Hippocampal formation (tissue), 2 donors: ENCODE results near the gene ACAT2.
"Not testable (repeated sequence)": the region's sequence is repeated elsewhere in the genome, so short reads cannot be mapped to it uniquely, and the experiment has no call there.

Source experiments
- DNase-seq, 2 donors: peaks; one replicate each; lab custom pipeline; 2025; lab: John Stamatoyannopoulos, UW

ACAT2 gene

DNA sequence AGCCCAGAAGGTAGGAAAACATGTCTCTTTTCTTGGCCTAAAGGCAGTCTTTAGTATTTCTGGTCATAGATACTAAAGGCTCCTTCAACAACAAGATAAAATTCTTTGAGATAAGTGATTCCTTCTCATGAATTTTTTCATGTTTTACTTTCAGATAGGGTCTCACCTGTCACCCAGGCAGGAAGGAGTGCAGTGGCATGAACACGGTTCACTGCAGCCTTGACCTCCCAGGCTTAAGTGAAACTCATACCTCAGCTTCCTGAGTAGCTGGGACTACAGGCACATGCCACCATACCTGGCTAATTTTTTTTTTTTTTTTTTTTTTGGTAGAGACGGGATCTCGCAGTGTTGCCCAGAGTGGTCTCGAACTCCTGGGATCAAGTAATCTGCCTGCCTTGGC is 47.3 kb downstream of the ACAT2 start:
- DNase-seq: no peak

DNA sequence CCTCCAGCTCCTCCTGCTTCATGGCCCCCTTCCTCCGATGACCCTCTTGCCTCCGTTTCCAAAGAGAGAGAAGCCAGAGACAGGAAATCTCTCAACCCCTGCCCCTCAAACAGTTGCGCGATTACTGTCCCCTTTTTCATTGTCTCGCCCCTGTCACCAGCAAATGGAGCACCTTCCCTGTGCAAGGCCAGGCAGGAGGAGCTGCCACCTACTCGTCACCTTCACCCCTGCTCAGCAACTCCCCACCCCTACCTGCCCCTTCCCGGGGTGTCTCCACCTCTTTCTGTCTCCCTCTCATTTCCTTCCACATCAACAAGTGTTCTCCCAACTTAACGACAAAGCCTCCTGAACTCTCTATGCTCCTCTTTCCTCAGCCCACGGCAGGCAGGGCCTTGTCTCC is 51.9 kb downstream of the ACAT2 start:
- no peak for DNase-seq

DNA sequence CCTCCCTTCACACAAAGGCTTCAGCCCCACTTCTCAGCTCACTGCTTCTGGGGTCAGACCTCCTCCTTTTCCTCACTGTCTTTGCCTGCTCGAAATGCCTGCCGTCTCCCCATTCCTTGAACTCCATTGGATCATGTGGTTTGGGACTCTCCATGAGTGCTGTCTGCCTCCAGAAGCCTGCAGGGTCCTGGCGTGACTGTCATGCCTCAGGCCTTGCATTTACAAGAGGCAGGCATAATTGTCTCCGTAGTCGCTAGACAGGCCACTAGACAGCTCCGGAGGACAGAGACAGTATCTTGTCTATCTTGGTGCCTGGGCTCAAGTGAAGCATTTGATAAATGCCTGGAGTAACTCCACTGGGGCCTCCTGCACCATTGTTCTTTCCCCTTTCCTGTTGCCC is 53.6 kb downstream of the ACAT2 start:
- no peak for DNase-seq

DNA sequence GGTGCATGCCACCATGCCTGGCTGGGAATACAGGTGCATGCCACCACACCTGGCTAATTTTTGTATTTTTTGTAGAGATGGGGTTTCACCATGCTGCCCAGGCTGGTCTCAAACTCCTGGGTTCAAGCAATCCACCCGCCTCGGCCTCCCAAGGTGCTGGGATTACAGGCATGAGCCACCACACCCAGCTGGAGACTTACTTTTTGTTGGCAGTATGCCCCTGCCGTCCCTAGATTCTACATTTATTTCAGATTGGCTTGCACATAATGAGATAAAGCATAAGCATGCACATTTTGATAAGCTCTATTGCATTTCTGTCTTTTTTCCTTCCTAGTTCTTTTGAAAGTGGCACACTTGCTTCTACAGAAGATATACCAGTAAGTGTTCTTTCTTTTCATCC is 54.9 kb downstream of the ACAT2 start:
- DNase-seq: not testable (repeated sequence)

DNA sequence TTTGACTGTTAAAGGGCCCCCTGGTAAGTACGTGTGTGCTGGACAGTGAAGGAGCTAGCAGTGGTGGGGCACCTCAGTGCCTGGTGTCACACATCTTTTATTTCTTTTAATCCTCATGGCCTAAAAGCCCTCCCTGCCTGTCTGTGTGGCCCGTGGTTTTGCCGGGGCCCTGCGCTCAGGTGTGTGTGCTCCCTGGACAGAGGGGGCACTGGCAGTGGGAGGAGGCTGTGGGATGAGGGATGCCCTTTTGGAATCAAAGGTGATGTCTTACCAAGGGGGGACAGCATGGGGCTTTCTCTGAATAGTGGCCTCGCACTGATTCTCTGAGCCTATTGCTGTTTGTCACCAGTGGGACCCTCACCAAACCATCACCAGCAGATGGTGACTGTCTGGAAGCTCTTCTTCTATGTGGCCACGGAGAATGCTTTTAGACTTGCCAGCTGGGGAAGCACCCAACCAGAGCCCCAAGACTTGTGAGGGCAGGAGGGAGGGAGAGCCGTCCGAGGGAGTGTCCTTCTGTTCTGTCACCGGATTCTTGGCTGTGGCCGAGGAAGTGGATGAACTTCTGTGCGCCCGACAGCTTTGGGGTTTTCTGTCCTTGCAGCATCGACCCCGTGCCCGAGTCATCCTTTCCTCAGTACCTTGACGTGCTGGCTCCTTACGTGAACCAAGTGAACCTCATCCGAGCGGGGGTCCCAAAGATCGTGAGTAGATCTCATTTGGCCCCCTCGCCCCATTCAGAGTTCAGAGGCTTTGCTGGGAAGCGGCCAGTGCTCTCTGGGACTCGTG is 56.3 kb downstream of the ACAT2 start:
- no peak for DNase-seq

DNA sequence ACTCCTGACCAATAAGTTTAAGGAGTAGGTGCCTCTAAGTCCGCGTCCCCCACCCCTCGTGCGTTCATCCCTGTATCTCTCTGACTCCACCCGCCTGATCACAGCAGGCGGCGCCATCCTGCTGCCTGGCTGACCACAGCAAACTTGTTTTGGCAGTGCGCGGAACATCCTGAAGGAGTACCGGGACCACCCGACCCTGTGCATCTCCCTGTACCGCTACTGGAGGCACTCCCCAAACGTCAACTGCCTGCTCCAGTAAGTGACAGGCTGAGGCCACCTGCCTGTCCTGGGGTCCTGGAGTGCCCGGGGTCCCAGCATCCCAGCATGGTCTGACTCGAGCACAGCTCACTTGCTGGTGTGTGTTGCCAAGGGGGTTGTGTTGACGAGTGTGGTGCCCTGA is 57.3 kb downstream of the ACAT2 start:
- DNase-seq: no peak

DNA sequence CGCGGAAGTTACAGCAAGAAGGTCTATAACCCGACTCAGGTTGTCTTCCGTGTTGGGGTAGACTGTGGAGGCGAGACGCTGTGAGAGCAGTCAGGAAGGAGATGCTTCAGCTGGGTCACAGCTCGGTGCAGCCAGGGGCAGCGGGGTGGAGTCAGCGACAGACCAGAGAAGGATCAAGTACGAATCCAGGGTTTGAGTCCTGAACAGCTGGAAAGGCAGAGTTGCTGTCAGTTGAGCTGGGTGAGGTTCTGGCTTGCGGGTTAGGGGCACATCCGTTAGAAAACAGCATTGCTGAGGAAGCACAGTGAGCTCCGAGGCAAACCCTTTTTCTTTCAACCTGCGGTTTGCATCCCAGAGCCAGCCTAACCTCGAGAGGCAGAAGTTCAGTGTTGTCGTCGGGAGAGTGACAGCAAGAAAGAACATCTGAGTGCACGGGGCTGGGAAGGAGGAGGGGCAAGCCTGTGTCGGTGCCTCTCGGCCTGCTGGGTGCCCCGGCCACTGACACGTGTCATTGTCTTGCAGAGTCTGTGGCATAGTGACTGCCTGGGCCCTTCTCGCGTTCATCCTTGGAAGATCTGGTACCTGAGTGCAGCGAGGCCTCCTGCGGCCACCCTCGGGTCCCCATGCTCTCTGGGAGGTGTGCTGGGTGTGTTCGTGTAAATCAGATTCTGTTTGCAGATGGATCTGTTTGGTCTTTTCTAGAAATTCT is 58.2 kb downstream of the ACAT2 start:
- DNase-seq: no peak

DNA sequence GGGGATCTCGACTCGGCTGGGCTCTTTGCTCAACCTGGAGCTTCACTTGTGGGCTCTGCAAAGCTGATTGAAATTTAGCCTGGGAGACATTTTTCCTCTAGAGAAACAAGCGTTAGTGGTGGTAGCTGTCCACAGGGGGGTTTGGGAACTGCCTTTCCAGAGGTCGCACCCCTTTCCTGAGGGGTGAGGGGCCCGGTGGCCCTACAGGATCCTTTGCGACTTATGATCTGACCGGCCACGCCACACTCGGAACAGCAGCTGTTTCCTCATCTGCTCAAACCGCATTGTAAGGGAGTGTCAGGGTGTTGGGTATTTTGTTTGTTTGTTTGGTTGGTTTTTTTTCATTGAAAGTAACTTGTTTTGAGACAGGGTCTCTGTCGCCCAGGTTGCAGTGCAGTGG is 59.3 kb downstream of the ACAT2 start:
- no peak for DNase-seq

DNA sequence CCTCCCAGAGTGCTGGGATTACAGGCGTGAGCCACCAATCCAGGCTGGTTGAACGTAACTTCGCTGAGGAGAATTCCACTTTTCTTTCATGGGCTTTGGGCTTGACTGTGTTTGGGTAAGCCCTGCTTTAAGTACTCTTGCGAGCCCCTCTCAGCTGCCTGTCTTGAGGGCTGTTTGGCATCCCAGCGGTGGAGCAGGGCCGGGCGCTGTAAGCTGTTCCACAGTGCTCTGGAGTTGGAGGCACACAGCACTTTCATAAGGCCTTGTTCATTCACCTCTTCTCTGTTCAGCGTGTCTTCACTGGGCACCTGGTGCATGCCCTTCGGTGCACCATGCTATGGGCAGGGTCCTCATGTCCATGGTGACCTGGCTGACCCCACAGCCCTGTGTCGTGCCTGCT is 59.9 kb downstream of the ACAT2 start:
- DNase-seq: no peak

DNA sequence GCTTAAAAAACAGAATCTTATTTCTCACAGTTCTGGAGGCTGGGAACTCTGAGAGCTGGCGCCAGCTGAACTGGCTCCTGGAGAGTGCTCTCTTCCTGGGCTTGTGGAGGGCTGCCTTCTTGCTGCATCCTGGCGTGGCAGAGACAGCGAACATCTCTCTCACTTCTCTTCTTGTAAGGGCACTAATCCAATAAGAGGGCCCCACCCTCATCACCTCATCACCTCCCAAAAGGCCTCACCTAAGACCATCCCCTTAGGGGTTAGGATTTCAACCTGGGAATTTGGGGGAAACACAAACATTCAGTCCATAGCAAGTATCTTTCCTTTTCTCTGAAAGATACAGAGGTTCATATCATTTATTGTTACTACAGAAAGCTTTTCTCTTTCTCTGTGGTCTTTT is 62.1 kb downstream of the ACAT2 start:
- no peak for DNase-seq

DNA sequence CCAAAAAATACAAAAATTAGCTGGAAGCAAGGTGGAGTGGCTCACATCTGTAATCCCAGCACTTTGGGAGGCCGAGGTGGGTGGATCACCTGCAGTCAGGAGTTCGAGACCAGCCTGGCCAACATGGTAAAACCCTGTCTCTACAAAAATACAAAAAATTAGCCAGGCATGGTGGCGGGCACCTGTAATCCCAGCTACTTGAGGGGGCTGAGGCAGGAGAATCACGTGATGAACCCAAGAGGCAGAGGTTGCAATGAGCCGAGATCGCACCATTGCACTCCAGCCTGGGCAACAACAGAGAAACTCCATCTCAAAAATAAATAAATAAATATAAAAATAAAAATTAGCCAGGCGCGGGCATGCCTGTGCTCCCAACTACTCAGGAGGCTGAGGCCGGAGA is 62.8 kb downstream of the ACAT2 start:
- DNase-seq: not testable (repeated sequence)

DNA sequence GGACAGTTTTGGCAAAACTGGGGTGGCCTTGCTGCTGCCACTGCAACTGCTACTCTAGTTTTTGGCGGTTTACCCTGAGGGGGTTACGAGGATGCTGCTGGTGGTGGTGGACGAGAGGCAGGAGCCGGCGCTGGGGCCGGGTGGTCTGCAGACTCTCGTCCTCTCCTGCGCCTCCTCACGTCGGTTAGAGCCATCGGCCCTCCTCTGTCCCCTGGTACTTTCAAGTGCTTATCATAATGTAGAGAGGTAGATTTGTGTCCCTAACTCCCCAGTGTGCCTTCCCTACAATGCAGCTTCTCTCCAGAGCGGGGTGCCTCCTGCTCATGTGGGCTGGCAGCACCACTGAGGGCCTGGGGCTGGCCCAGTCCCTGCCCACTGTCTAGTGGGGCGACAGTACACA is 64.2 kb downstream of the ACAT2 start:
- DNase-seq: no peak

DNA sequence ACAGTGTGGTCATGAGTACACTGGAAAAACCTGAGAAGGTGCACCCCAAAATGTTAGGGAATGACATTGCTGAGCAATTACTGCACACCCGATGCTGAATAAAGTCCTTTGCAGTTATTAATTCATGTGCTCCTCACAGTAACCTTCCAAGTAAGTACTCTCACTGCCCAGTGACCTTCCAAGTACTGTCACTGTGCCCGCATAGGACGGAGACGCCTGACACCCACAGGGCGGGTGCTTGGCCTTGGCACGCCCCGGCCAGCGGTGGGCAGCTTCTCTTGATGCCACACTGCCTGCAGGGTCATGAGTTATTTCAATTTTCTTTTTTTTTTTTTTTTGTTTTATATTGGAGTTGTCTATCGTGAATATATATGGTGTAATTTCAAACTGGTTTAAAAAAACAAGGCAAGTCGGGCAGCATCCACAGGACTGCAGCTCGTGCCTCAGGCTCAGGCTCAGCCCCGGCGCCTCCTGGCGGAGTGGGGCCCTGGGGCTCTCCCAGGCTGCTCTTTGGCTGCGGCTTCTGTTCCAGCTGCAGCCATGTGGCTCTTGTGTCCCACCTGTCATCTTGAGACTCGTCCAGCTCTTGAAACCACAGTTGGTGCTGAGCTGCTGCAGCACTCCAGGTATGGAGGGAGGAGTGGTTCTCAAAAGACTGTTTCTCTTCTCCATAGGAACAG is 65.3 kb downstream of the ACAT2 start:
- DNase-seq: no peak

DNA sequence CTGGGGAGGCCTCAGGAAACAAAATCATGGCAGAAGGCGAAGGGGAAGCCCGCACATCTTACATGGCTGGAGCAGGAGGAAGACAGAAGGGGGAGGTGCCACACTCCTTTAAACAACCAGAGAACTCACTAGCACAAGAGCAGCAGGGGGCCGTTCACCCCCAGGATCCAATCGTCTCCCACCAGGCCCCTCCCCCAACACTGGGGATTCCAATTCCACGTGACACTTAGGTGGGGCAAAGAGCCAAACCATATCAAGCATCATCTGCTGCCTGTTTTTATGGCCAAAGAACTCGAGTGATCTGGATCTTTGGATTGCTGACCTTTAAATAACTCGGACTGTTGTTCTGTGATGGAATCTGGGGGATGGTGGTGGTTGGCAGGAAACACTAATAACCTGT is 66.2 kb downstream of the ACAT2 start:
- DNase-seq: no peak
